Measurements from ENCODE around the gene CSTF3.

Gene CSTF3

DNA sequence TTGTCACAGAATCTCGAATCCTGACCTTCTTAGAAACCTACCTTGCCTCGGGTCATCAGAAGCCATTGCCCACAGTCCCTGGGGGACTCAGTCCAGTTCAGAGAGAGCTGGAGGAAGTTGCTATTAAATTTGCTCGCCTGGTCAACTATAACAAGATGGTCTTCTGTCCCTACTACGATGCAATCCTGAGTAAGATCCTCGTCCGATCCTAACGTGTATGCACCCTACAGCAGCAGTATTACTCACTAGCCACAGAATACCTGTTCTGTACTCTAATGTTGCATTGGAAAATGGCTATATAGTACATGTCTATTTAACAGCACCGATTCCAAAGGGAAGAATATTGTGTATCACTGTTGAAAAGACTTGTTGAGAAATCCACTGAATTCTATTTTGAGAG is 88.8 kb downstream of the CSTF3 start:
- no peak overlapping the region for H4K91ac ChIP-seq (ENCODE audit: low read depth, low read length, poor library complexity)
- peaks cover 0 to 3% of the 10 kb centered on the region in 2 donors for H3K4me1 ChIP-seq (ENCODE audit: control insufficient read depth in 2 of 2, insufficient read depth in 1 of 2, low read depth in 1 of 2, low read length in 2 of 2)
- H3K27me3 ChIP-seq (ENCODE audit: control insufficient read depth in 3 of 3, insufficient read depth in 3 of 3, low read depth in 1 of 3, low read length in 3 of 3): no peaks in the 10 kb centered on the region
- no peak overlapping the region for H2BK120ac ChIP-seq (ENCODE audit: low read depth, low read length)
- H3K18ac ChIP-seq (ENCODE audit: low read length): no peak overlapping the region
- H2BK5ac ChIP-seq (ENCODE audit: low read length): no peak overlapping the region
- H3K9ac ChIP-seq (ENCODE audit: low read depth, low read length, poor library complexity): no peak overlapping the region
- H3K4ac ChIP-seq (ENCODE audit: low read length): no peak overlapping the region
- no peak overlapping the region for H3K4me3 ChIP-seq (ENCODE audit: low read length in 2 of 2)
- no peak overlapping the region for H3K23ac ChIP-seq (ENCODE audit: low read depth, low read length, poor library complexity)
- H3K4me2 ChIP-seq (ENCODE audit: insufficient read depth, low read length, poor library complexity, severe bottlenecking): no peak overlapping the region
- no peak overlapping the region for H3K27ac ChIP-seq (replicated peaks; ENCODE audit: low read length)
- DNase-seq (ENCODE audit: low spot score): no peak
- H2BK15ac ChIP-seq (ENCODE audit: low read length): no peak overlapping the region
- no CpG with 5 or more reads among the region's 8 CpGs for WGBS, 2 donors (ENCODE audit: extremely low coverage in 2 of 2, insufficient read length in 2 of 2, insufficient replicate concordance in 1 of 2)
- H2BK12ac ChIP-seq (ENCODE audit: low read length): no peak overlapping the region
- H4K8ac ChIP-seq (ENCODE audit: low read depth, low read length): no peak overlapping the region
- no peak overlapping the region for H3K14ac ChIP-seq (ENCODE audit: low read length)
- no peak overlapping the region for H2AFZ ChIP-seq (ENCODE audit: low read length)
- H3K36me3 ChIP-seq (replicated peaks in 1 of 2; ENCODE audit: control insufficient read depth in 2 of 2, insufficient read depth in 2 of 2, low read length in 2 of 2): peaks cover 23 to 87% of the 10 kb centered on the region in 2 donors
- no peaks in the 10 kb centered on the region for H3K79me1 ChIP-seq (ENCODE audit: low read depth, low read length)
- no peak overlapping the region for H2AK5ac ChIP-seq (ENCODE audit: low read depth, low read length)
- peaks cover 0 to 4% of the 10 kb centered on the region in 2 donors for H3K9me3 ChIP-seq (replicated peaks in 1 of 2; ENCODE audit: control insufficient read depth in 2 of 2, insufficient read depth in 1 of 2, low read depth in 1 of 2, low read length in 2 of 2)

GRCh38 chr11:33068611-33069340 is 92.5 kb downstream of the CSTF3 start:
- Histone ChIP-seq H2AFZ (ENCODE audit: low read length) (no peak overlapping the region), H3K27me3 (ENCODE audit: control insufficient read depth in 3 of 3, insufficient read depth in 3 of 3, low read depth in 1 of 3, low read length in 3 of 3) (no peaks in the 10 kb centered on the region), H4K91ac (ENCODE audit: low read depth, low read length, poor library complexity) (no peak overlapping the region), H3K9ac (ENCODE audit: low read depth, low read length, poor library complexity) (peak overlapping the region; percentile 22), H4K8ac (ENCODE audit: low read depth, low read length) (no peak overlapping the region), H3K79me1 (ENCODE audit: low read depth, low read length) (no peaks in the 10 kb centered on the region), H2BK120ac (ENCODE audit: low read depth, low read length) (no peak overlapping the region), H2BK15ac (ENCODE audit: low read length) (no peak overlapping the region), H3K14ac (ENCODE audit: low read length) (no peak overlapping the region), H3K36me3 (replicated peaks in 1 of 2; ENCODE audit: control insufficient read depth in 2 of 2, insufficient read depth in 2 of 2, low read length in 2 of 2) (peaks cover 16 to 85% of the 10 kb centered on the region in 2 donors), H3K27ac (replicated peaks; ENCODE audit: low read length) (no peak overlapping the region), H3K18ac (ENCODE audit: low read length) (no peak overlapping the region), H3K4ac (ENCODE audit: low read length) (no peak overlapping the region), H3K23ac (ENCODE audit: low read depth, low read length, poor library complexity) (peak overlapping the region; percentile 22), H3K4me3 (ENCODE audit: low read length in 2 of 2) (no peak overlapping the region), H2BK12ac (ENCODE audit: low read length) (no peak overlapping the region), H3K4me1 (ENCODE audit: control insufficient read depth in 2 of 2, insufficient read depth in 1 of 2, low read depth in 1 of 2, low read length in 2 of 2) (peaks cover 0 to 3% of the 10 kb centered on the region in 2 donors), H3K9me3 (replicated peaks in 1 of 2; ENCODE audit: control insufficient read depth in 2 of 2, insufficient read depth in 1 of 2, low read depth in 1 of 2, low read length in 2 of 2) (no peaks in the 10 kb centered on the region), H2AK5ac (ENCODE audit: low read depth, low read length) (peak overlapping the region; percentile 13), H3K4me2 (ENCODE audit: insufficient read depth, low read length, poor library complexity, severe bottlenecking) (no peak overlapping the region), H2BK5ac (ENCODE audit: low read length) (no peak overlapping the region)
- DNase-seq (ENCODE audit: low spot score): no peak
- WGBS, 2 donors (ENCODE audit: extremely low coverage in 2 of 2, insufficient read length in 2 of 2, insufficient replicate concordance in 1 of 2): no CpG with 5 or more reads among the region's 17 CpGs

- H2BK15ac ChIP-seq (ENCODE audit: low read length): no peak overlapping the region
- H2BK12ac ChIP-seq (ENCODE audit: low read length): no peak overlapping the region
- H4K8ac ChIP-seq (ENCODE audit: low read depth, low read length): no peak overlapping the region
- DNase-seq (ENCODE audit: low spot score): no peak
- no peak overlapping the region for H3K9ac ChIP-seq (ENCODE audit: low read depth, low read length, poor library complexity)
- H3K18ac ChIP-seq (ENCODE audit: low read length): no peak overlapping the region
- H2BK120ac ChIP-seq (ENCODE audit: low read depth, low read length): no peak overlapping the region
- H3K9me3 ChIP-seq (replicated peaks in 1 of 2; ENCODE audit: control insufficient read depth in 2 of 2, insufficient read depth in 1 of 2, low read depth in 1 of 2, low read length in 2 of 2): no peaks in the 10 kb centered on the region
- no peak overlapping the region for H3K4ac ChIP-seq (ENCODE audit: low read length)
- H3K23ac ChIP-seq (ENCODE audit: low read depth, low read length, poor library complexity): no peak overlapping the region
- WGBS, 2 donors (ENCODE audit: extremely low coverage in 2 of 2, insufficient read length in 2 of 2, insufficient replicate concordance in 1 of 2): no CpG with 5 or more reads among the region's 3 CpGs
- H3K27me3 ChIP-seq (ENCODE audit: control insufficient read depth in 3 of 3, insufficient read depth in 3 of 3, low read depth in 1 of 3, low read length in 3 of 3): no peaks in the 10 kb centered on the region
- no peak overlapping the region for H2AFZ ChIP-seq (ENCODE audit: low read length)
- no peaks in the 10 kb centered on the region for H3K79me1 ChIP-seq (ENCODE audit: low read depth, low read length)
- no peaks in the 10 kb centered on the region for H3K4me1 ChIP-seq (ENCODE audit: control insufficient read depth in 2 of 2, insufficient read depth in 1 of 2, low read depth in 1 of 2, low read length in 2 of 2)
- no peak overlapping the region for H3K14ac ChIP-seq (ENCODE audit: low read length)
- H2AK5ac ChIP-seq (ENCODE audit: low read depth, low read length): no peak overlapping the region
- H3K4me2 ChIP-seq (ENCODE audit: insufficient read depth, low read length, poor library complexity, severe bottlenecking): no peak overlapping the region
- H3K27ac ChIP-seq (replicated peaks; ENCODE audit: low read length): no peak overlapping the region
- peaks cover 16 to 85% of the 10 kb centered on the region in 2 donors for H3K36me3 ChIP-seq (replicated peaks in 1 of 2; ENCODE audit: control insufficient read depth in 2 of 2, insufficient read depth in 2 of 2, low read length in 2 of 2)
- no peak overlapping the region for H2BK5ac ChIP-seq (ENCODE audit: low read length)
- H4K91ac ChIP-seq (ENCODE audit: low read depth, low read length, poor library complexity): no peak overlapping the region
- H3K4me3 ChIP-seq (ENCODE audit: low read length in 2 of 2): no peak overlapping the region
Observed at GRCh38 chr11:33067294-33067693, 94.0 kb downstream of the CSTF3 start.

DNA sequence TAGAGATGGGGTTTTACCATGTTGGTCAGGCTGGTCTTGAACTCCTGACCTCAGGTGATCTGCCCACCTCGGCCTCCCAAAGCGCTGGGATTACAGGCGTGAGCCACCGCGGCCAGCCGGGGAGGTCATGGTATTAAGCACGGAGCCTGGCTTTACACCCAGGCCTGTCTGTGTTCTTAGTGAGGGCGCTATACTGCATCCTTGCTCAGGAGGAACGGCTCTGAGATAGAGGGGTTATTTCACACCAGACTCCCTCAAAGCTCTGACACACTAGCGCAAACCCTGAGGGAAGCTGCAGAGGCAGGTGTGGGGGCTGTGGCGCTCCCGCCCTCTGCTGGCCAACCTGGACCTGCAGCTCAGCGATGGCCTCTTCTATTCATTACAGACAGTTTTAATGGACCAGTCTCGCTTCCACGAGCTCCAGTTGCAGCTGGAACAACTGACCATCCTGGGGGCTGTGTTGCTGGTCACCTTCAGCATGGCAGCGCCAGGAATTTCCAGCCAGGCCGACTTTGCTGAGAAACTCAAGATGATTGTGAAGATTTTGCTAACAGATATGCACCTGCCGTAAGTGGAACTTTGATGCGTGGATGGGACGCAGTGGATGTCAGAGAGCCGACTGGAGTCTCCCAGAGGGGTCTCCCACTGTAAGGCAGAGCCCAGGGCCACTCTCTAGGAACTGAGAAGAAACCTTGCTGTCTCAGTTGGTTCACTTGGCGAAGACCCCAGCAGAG is 95.7 kb downstream of the CSTF3 start:
- Histone ChIP-seq H3K23ac (ENCODE audit: low read depth, low read length, poor library complexity) (no peak overlapping the region), H4K91ac (ENCODE audit: low read depth, low read length, poor library complexity) (no peak overlapping the region), H2BK12ac (ENCODE audit: low read length) (no peak overlapping the region), H3K4ac (ENCODE audit: low read length) (no peak overlapping the region), H3K79me1 (ENCODE audit: low read depth, low read length) (no peaks in the 10 kb centered on the region), H2BK15ac (ENCODE audit: low read length) (no peak overlapping the region), H3K9me3 (replicated peaks in 1 of 2; ENCODE audit: control insufficient read depth in 2 of 2, insufficient read depth in 1 of 2, low read depth in 1 of 2, low read length in 2 of 2) (no peaks in the 10 kb centered on the region), H3K27me3 (ENCODE audit: control insufficient read depth in 3 of 3, insufficient read depth in 3 of 3, low read depth in 1 of 3, low read length in 3 of 3) (no peaks in the 10 kb centered on the region), H3K27ac (replicated peaks; ENCODE audit: low read length) (no peak overlapping the region), H2AFZ (ENCODE audit: low read length) (no peak overlapping the region), H2BK5ac (ENCODE audit: low read length) (no peak overlapping the region), H3K4me1 (ENCODE audit: control insufficient read depth in 2 of 2, insufficient read depth in 1 of 2, low read depth in 1 of 2, low read length in 2 of 2) (no peaks in the 10 kb centered on the region), H3K4me3 (ENCODE audit: low read length in 2 of 2) (no peak overlapping the region), H3K36me3 (replicated peaks in 1 of 2; ENCODE audit: control insufficient read depth in 2 of 2, insufficient read depth in 2 of 2, low read length in 2 of 2) (peaks cover 13 to 86% of the 10 kb centered on the region in 2 donors), H4K8ac (ENCODE audit: low read depth, low read length) (no peak overlapping the region), H3K14ac (ENCODE audit: low read length) (no peak overlapping the region), H2AK5ac (ENCODE audit: low read depth, low read length) (no peak overlapping the region), H3K18ac (ENCODE audit: low read length) (no peak overlapping the region), H2BK120ac (ENCODE audit: low read depth, low read length) (no peak overlapping the region), H3K9ac (ENCODE audit: low read depth, low read length, poor library complexity) (no peak overlapping the region), H3K4me2 (ENCODE audit: insufficient read depth, low read length, poor library complexity, severe bottlenecking) (no peak overlapping the region)
- WGBS, 2 donors (ENCODE audit: extremely low coverage in 2 of 2, insufficient read length in 2 of 2, insufficient replicate concordance in 1 of 2): no CpG with 5 or more reads among the region's 22 CpGs
- DNase-seq (ENCODE audit: low spot score): peak; percentile 54
